Activated CD8-positive, alpha-beta memory T cell treated with anti-CD3 and anti-CD28 coated beads, Interleukin-2, amount 50 U/mL, for 48 hours (primary cell): ENCODE data around the gene C10orf53.

Source experiments
- DNase-seq: peaks from one replicate; pipeline ENCODE4 v3.0.0-alpha.2; 2020

The C10orf53 gene

DNA sequence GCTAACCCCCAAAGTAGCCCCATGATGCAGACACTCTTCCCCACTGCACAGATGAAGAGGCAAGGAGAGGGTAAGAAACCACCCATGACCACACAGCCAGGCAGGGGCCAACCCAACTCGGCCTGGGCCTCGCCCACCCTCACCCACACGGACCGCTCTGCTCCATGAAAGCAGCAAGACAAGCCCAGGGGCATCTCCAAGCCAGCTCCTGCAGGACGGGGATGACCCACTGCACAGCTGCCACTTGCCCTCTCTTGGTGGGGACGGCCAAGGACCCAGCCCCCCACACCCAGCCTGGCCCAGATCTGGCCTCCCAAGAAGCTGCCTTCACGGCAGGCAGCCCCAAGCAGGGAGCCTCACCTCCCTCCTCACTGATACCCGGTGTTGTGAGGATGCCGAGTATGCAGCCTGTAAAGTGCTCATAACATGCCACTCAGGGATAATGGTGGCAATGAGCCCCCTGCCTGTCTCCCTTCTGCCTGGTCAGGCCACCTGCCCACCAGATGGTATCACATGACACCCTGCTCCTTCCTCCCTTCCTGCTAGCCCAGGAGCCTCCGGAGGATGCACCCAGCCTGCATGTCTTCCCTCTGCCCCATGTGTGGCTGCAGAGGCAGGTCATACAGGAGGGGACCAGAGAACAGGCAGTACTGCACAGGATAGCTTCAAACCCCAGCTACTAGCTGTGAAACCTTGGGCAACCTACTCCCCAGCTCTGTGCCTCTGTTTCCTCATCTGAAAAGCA, 59.3 kb downstream of the C10orf53 start:
- no peak for DNase-seq

DNA sequence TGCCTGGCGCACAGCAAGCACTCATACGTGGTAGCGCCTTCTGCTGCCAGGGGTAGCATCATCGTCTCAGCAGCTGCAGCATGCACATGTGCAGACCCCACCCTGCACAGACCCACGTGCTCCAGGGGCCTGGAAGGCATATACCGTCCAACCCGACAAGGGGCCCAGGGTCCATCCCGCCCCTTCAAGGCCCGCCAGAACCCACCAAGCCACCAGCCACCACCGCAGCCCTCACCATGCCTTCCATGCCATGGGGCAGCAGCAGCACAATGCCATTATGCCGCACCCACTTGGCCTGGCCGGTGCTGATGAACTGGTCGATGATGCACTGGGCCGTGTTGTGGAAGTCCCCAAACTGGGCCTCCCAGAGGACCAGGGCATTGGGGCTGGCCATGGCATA, 60.0 kb downstream of the C10orf53 start:
- no peak for DNase-seq

DNA sequence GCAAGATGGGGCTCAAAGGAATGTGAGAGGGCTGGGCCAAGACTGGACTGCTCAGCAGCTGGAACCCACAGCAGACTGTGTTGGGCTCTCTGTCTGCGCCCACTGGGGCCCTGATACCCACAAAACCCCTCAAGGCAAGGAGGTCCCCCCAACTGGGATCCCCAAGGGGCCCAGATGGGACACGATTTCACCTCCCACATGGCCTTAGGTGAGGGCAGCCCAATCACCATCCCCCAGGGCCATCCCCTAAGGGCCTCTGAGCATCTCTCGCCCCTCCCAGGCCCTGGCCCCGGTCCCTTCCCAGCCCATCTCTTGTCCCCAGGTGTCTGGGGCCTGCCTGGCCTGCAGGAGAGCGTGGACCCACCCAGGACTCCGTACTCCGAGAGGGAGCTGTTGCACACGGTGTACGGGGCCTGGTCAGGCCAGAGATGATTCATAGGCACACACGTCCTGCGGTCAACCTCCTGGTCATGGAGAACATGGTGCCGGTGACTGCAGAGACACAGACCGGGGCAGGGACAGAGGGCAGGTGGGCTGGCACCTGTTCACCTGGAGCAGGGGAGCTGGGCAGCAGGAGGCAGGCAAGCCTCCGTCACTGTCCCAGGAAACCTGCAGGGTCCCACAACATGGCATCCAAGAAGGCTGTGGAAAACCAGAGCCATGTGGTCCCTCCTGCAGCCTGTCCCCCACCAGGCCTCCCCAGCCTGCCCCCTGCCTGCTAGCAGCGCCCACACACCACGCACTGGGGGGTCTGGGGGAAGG, 61.1 kb downstream of the C10orf53 start:
- no peak for DNase-seq

DNA sequence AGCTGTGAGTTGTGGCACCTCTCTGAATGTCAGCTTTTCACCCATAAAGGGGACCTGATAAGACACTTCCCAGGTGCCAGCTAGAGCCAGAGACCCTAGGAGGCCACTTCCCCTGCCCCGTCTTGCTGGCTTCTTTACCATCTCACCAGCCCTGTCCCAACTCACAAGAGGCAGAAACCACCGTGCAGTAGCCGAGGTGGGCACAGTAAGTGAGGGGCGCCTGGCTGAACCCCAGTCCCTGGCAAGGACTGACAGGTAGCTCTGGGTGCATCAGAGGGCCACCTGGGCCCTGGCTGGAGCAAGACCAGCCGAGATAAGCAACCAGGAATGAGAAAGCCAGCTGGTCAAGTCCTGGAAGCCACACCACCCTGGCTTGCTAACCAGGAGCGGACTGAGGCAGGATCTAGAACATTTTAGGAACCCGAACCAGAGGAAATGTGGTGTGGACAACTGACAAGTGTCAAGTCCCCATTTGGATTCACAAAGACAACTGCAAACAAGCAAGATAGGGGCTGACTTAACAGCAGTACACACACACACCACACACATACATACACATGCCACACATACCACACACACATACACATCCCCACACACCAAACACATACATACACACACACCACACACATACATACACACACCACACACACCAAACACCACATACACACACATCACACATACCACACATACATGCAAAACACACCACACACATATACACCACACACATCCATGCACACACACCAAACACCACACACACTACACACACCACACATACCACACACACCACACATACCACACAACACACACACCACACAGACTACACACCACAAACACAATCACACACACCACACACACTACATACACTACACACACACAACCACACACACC, 61.9 kb downstream of the C10orf53 start:
- DNase-seq, result no peak

DNA sequence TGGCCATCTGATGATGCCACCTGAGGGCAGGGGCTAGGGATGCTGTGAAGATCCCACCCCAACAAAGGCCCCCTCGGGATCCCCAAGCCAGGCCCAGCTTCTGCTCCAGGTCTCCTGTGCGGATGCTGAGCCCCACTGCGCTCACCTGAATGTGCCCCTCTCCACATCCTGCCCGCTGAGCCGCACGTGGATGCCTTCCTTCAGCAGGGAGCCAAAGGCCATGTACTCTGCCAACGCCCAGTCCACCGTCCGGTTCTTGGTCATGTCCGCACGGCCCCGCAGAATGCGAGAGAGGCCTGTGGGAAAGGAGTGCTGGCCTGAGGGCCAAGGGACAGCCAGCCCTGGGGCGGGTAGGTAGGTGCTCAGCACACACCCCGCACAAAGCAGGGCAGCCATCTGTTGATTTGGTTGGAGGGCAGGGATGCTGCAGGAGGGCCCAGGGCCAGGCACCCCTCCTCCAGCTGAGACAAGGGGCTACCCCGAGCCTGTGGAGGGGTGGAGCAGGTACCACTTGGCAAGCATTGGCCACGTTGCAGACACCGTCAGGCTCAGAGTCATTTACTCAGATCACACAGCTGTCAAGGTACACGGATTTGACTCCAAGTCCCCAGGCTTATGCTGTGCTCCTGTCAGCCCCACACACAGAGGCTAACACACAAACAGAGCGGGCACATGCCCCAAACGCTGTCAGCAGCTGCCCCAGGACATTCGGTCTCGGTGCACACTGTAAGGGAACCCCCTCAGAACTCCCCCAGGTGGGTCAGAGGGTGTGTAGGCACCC, 63.4 kb downstream of the C10orf53 start:
- DNase-seq, result no peak

GRCh38 chr10:49743464-49744075, 64.1 kb downstream of the C10orf53 start:
- no peak for DNase-seq

- no peak for DNase-seq
Observed at GRCh38 chr10:49744091-49744685, 64.7 kb downstream of the C10orf53 start.

- no peak for DNase-seq
Observed at GRCh38 chr10:49744924-49745605, 65.6 kb downstream of the C10orf53 start.

GRCh38 chr10:49745756-49746155, 66.3 kb downstream of the C10orf53 start:
- DNase-seq, result no peak

GRCh38 chr10:49746626-49747302, 67.3 kb downstream of the C10orf53 start:
- no peak for DNase-seq
